Right lobe of liver (tissue), 6 donors: ENCODE results near the gene NUBP2. TPM values are rescaled to one million over a fixed set of nuclear protein-coding genes. Genes with fewer than 3 reads are reported as not detected.

ENCODE experiments used
- ATAC-seq, 4 donors: fragments of 200-7000 bp; cut with Tn5 transposase; one replicate each; pipeline ENCODE4 v1.9.1; 2020; ENCODE audit warnings: mild to moderate bottlenecking in 4 of 4, moderate library complexity in 4 of 4
- DNase-seq, 3 donors: peaks; one replicate each; pipeline ENCODE4 v3.0.0-alpha.2; 2020
- H3K27ac ChIP-seq, 3 donors: fragments of 200-600 bp; one replicate each; pipeline ENCODE4 v1.8.0; 2022
- H3K27me3 ChIP-seq, 2 donors: fragments of 200-600 bp; one replicate each; pipeline ENCODE4 v1.8.0; 2022
- H3K36me3 ChIP-seq, 4 donors: fragments of 200-600 bp; sonication (generic) in 1 of 4; one replicate each; pipeline versions ENCODE4 v1.5.1 to v1.8.0; 2017 to 2022; ENCODE audit warnings: control low read depth in 1 of 4
- H3K4me1 ChIP-seq, 4 donors: fragments of 200-600 bp; sonication (generic) in 1 of 4; one replicate each; pipeline versions ENCODE4 v1.5.1 to v1.8.0; 2017 to 2022; ENCODE audit warnings: control low read depth in 1 of 4
- H3K4me3 ChIP-seq, 3 donors: fragments of 200-600 bp; one replicate each; pipeline ENCODE4 v1.8.0; 2022
- H3K9me3 ChIP-seq, 4 donors: fragments of 200-600 bp; sonication (generic) in 1 of 4; one replicate each; pipeline versions ENCODE4 v1.5.1 to v1.8.0; 2017 to 2022; ENCODE audit warnings: control low read depth in 1 of 4
- POLR2A ChIP-seq: fragments of 450-650 bp; IDR thresholded peaks from one replicate; pipeline ENCODE4 v1.6.1; 2017; ENCODE audit warnings: antibody characterized with exemption, mild to moderate bottlenecking
- WGBS: methylation state at CpG from one replicate; pipeline ENCODE4 v1.1.6; 2018; ENCODE audit warnings: low coverage, low lambda C conversion rate; ENCODE audit not compliant: insufficient coverage; ENCODE audit errors: missing lambda C conversion rate; 5-methylcytosine and 5-hydroxymethylcytosine counted together
- intact Hi-C, 2 donors: fragments of 100-400 bp; cut with DNase I; formaldehyde crosslinking; loops; one replicate each; pipeline versions ENCODE4 v1.11.2 to v1.14.1; 2022
- total RNA-seq, 6 experiments: library from RNA; depleted of rRNA in 2 of 6; stranded (reverse); fragments of >200 nt in 2 of 6; fragmentation: NEBNext Ultra II Directional in 3 of 6; extraction: Animal tissue kit (Norgen Biotek cat#: 25700) in 3 of 6; gene quantifications; one replicate each; pipeline versions ENCODE4 v1.1.0 to v1.2.4, GENCODE V29; 2016 to 2023
- TF ChIP-seq, protein P1 (sequence below), 4 donors: fragments of 200-600 bp in 3 of 4; fragments of 450-650 bp in 1 of 4; IDR thresholded peaks; one replicate each; pipeline versions ENCODE4 v1.5.1 to v1.8.0; 2016 to 2022; ENCODE audit warnings: antibody characterized with exemption in 4 of 4, mild to moderate bottlenecking in 2 of 4
- donor health status: DM: no; HTN: yes; CAD: no.
- donor health status: DM: no; HTN: no; CAD: no.
- donor health status: DM: no; HTN: no; CAD: no.
- donor health status: DM: no; HTN: yes; CAD: no.
- donor health status: DM: no; HTN: yes; CAD: no.

Gene NUBP2
- total RNA-seq, 6 experiments from 2014 or later, result 21.1 to 90.3 (median 32.6) TPM

DNA sequence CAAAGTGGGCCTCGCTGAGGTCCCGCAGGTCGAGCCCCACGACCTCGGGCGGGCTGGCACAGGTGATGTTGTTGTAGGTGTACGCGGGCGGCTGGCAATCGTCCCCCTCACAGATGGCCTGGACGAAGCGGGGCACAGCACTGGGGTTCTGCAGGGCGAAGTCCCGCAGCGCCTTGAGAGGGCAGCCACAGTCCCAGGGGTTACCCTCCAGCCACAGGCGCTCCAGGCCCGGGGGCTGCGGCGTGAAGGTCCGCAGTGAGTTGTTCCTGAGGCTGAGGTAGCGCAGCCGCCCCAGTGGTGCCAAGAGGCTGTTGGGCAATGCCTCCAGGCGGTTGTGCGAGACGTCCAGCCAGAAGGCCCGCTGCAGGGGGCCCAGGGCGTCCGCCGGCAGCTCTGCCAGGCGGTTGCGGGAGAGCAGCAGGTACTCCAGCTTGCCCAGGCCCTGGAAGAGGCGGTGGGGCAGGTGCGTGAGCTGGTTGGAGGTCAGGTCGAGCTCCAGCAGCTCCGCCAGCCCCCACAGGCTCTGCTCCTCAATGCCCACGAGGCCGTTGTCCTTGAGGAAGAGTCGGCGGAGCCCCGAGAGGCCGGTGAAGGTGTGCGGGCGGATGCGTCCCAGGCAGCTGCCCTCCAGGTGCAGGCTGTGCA is 8.0 kb downstream of the NUBP2 start:
- Histone ChIP-seq H3K36me3 (peaks cover 0 to 14% (median 7%) of the 10 kb centered on the region in 4 donors), H3K27me3 (no peaks in the 10 kb centered on the region), H3K9me3 (no peaks in the 10 kb centered on the region), H3K4me1 (peaks cover 0 to 38% (median 6%) of the 10 kb centered on the region in 4 donors), H3K4me3 (no peak overlapping the region), H3K27ac (no peak overlapping the region)
- WGBS, result 37% methylated on average over 4 of the region's 44 CpGs
- intact Hi-C loops, result no loop called here
- ATAC-seq (no peak), DNase-seq (peak; percentile 30 to 62 (median 51))
- TF ChIP-seq, protein P1, sequence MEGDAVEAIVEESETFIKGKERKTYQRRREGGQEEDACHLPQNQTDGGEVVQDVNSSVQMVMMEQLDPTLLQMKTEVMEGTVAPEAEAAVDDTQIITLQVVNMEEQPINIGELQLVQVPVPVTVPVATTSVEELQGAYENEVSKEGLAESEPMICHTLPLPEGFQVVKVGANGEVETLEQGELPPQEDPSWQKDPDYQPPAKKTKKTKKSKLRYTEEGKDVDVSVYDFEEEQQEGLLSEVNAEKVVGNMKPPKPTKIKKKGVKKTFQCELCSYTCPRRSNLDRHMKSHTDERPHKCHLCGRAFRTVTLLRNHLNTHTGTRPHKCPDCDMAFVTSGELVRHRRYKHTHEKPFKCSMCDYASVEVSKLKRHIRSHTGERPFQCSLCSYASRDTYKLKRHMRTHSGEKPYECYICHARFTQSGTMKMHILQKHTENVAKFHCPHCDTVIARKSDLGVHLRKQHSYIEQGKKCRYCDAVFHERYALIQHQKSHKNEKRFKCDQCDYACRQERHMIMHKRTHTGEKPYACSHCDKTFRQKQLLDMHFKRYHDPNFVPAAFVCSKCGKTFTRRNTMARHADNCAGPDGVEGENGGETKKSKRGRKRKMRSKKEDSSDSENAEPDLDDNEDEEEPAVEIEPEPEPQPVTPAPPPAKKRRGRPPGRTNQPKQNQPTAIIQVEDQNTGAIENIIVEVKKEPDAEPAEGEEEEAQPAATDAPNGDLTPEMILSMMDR (IDR thresholded peaks at IDR 0.05), result no peak

DNA sequence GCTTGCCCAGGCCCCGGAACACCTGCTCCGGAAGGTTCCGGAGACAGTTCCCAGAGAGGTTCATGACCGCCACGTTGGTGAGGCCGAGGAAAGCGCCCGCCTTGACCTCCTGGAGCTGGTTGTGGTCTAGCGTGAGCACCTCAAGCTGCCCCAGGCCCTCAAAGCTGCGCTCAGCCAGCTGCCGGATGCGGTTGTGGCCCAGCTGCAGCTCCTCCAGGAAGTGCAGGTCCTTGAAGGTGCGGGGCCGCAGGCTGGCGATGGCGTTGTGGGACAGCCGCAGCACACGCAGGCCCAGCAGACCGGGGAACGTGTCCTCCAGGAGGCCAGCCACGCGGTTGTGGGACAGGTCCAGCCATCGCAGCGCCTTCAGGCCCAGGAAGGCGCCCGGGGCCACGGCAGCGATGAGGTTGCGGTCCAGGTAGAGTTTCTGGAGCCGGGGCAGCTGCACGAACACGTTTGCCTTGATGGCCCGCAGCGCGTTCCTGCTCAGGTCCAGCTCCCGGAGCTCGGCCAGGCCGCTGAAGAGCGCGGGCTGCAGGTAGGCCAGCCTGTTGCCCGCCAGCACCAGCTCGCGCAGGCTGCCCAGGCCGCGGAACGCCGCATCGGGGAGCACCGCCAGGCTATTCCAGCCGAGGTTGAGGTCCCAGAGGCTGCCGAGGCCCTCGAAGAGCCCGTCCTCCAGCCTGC is 8.6 kb downstream of the NUBP2 start:
- peaks cover 0 to 14% (median 7%) of the 10 kb centered on the region in 4 donors for H3K36me3 ChIP-seq
- no peak overlapping the region for H3K27ac ChIP-seq
- intact Hi-C loops, result no loop called here
- peaks cover 0 to 38% (median 6%) of the 10 kb centered on the region in 4 donors for H3K4me1 ChIP-seq
- no peaks in the 10 kb centered on the region for H3K27me3 ChIP-seq
- no peak overlapping the region for H3K4me3 ChIP-seq
- H3K9me3 ChIP-seq, result no peaks in the 10 kb centered on the region
- no peak for TF ChIP-seq POLR2A
- TF ChIP-seq, protein P1 (IDR thresholded peaks at IDR 0.05), result no peak
- DNase-seq (peak in 1 of 3 donors; percentile 58), ATAC-seq (no peak)
- no CpG with 5 or more reads among the region's 53 CpGs for WGBS

DNA sequence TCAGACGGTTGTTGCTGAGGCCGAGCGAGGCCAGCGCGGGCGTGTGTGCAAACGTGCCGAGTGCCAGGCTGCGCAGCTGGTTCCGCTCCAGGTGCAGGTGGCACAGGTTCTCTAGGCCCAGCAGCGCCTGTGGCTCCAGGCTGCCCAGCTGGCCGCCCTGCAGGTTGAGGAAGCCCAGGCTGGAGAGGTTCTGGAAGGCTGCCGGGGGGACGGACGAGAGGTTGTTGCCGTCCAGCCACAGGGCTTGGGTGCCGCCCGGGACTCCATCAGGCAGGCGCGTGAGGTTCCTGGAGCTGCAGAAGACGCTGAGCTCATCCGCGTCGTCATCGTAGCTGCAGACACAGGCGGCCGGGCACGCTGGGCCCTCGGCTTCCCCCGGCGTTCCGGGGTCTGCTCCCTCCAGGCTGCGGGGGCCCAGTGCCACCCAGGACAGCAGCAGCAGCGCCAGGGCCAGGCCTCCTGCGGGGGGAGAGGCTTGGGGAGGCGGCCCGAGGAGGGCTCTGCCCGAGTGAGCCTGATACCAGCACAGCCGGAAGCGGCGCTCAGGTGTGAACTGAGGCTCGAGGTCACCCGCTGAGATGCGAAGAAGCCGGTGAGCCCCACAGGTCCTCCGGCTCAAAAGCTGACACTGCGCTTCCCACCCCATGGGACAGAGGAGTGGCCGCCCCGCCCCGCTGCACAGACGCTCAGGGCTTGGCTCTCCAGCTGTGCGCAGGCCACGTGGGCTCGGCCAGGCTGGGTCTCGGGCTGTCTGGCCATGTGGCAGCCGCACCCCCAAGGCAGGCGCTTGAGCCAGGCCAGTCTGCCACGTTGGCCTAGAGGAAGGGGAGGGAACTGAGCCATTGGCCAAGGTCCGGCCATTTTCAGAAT is 9.4 kb downstream of the NUBP2 start:
- H3K4me3 ChIP-seq, result peak overlapping the region in 2 of 3 donors; percentile 73 to 74
- peak overlapping the region in 2 of 3 donors; percentile 73 to 78 for H3K27ac ChIP-seq
- no peaks in the 10 kb centered on the region for H3K9me3 ChIP-seq
- 20% methylated on average over 1 of the region's 59 CpGs for WGBS
- H3K36me3 ChIP-seq, result peaks cover 0 to 14% (median 7%) of the 10 kb centered on the region in 4 donors
- H3K27me3 ChIP-seq, result no peaks in the 10 kb centered on the region
- TF ChIP-seq POLR2A, result no peak
- TF ChIP-seq, protein P1 (IDR thresholded peaks at IDR 0.05), result peak in 1 of 4 donors; percentile 13
- intact Hi-C loops, result no loop called here
- DNase-seq (peak; percentile 69 to 88 (median 88)), ATAC-seq (peak; percentile 45 to 73 (median 63))
- peaks cover 0 to 38% (median 6%) of the 10 kb centered on the region in 4 donors for H3K4me1 ChIP-seq

DNA sequence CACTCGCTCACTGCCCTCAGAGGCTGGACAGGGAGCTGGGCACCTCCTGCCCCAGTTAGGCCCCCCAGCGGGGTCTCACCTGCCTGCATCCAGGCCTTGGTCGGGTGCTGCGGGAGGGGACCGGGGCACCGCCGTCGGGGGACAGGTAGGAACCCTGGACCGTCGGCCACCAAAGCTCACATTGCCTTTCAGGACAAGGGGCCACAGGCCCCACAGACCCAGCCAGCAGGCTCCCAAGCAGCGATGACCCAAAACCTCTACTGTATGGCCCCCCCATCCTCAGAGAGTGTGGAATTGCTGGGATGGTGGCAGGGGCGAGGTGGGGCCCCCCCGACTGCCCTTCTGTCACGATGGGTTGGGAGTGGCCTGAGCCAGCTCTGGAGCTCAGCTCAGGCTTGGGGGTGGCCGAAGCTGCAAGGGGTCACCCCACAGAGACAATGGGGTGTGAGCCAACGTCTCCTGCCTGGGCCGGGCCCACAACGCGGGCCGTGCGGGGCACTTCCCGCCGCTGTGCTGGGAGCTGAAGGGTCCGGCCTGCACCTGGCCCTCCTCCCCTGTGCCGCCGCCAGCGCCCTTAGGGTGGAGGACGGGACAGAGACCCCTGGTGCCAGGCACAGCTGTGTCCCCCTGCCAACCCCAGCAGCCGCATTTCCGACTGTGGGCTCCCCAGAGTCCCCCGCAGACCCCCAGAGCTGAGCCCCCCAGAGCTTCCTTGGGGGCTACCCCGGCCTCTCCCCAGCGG is 10.2 kb downstream of the NUBP2 start:
- H3K9me3 ChIP-seq, result no peaks in the 10 kb centered on the region
- peaks cover 0 to 38% (median 6%) of the 10 kb centered on the region in 4 donors for H3K4me1 ChIP-seq
- H3K27ac ChIP-seq, result peak overlapping the region in 2 of 3 donors; percentile 73 to 78
- 48% methylated on average over 9 of the region's 33 CpGs for WGBS
- peak in 2 of 3 donors; percentile 27 to 50 for DNase-seq
- TF ChIP-seq, protein P1 (IDR thresholded peaks at IDR 0.05), result no peak
- TF ChIP-seq POLR2A, result no peak
- peak in 3 of 4 donors; percentile 1 to 3 (median 3) for ATAC-seq
- H3K27me3 ChIP-seq, result no peaks in the 10 kb centered on the region
- peaks cover 0 to 14% (median 7%) of the 10 kb centered on the region in 4 donors for H3K36me3 ChIP-seq
- peak overlapping the region; percentile 45 to 74 (median 73) for H3K4me3 ChIP-seq
- intact Hi-C loops, result no loop called here
